MM.1S (cell line): ENCODE data around the gene INPP4B.

Source experiments
- DNase-seq: peaks from one replicate; pipeline ENCODE4 v3.0.0-alpha.2; 2015
- H2AFZ ChIP-seq: fragments of 300-600 bp; sonication (generic); 2 replicates; pipeline ENCODE4 v1.6.0; 2016; ENCODE audit warnings: antibody characterized with exemption, low read length
- H3F3A ChIP-seq: fragments of 300-600 bp; sonication (generic); 2 replicates; pipeline ENCODE4 v1.6.1; 2016; ENCODE audit warnings: mild to moderate bottlenecking, antibody characterized with exemption, low read length, moderate library complexity, mixed read lengths; ENCODE audit not compliant: insufficient read depth
- H3K27ac ChIP-seq: fragments of 300-600 bp; sonication (generic); 2 replicates; pipeline ENCODE4 v1.5.1; 2016; ENCODE audit warnings: mild to moderate bottlenecking, low read length
- H3K27me3 ChIP-seq: fragments of 300-600 bp; sonication (generic); replicated peaks from 2 replicates; pipeline ENCODE4 v1.6.0; 2016; ENCODE audit warnings: low read length; ENCODE audit not compliant: insufficient read depth
- H3K36me3 ChIP-seq: fragments of 300-600 bp; sonication (generic); replicated peaks from 2 replicates; pipeline ENCODE4 v1.6.1; 2016; ENCODE audit warnings: mild to moderate bottlenecking, low read length, mixed read lengths; ENCODE audit not compliant: insufficient read depth
- H3K4me1 ChIP-seq: fragments of 300-600 bp; sonication (generic); 2 replicates; pipeline ENCODE4 v1.6.1; 2016; ENCODE audit warnings: low read length, mixed read lengths
- H3K4me2 ChIP-seq: fragments of 300-600 bp; sonication (generic); 2 replicates; pipeline ENCODE4 v1.6.0; 2016; ENCODE audit warnings: low read depth, low read length
- H3K4me3 ChIP-seq: fragments of 300-600 bp; sonication (generic); 2 replicates; pipeline ENCODE4 v1.5.1; 2016; ENCODE audit warnings: low read length, mixed read lengths
- H3K79me2 ChIP-seq: fragments of 300-600 bp; sonication (generic); 2 replicates; pipeline ENCODE4 v1.6.1; 2016; ENCODE audit warnings: mixed run types, low read length, mixed read lengths
- H3K9ac ChIP-seq: fragments of 300-600 bp; sonication (generic); 2 replicates; pipeline ENCODE4 v1.6.1; 2016; ENCODE audit warnings: low read length, mixed read lengths
- H3K9me2 ChIP-seq: fragments of 300-600 bp; sonication (generic); replicated peaks from 2 replicates; pipeline ENCODE4 v1.6.1; 2016; ENCODE audit warnings: mild to moderate bottlenecking, low read length, mixed read lengths; ENCODE audit not compliant: insufficient read depth
- H3K9me3 ChIP-seq: fragments of 300-600 bp; sonication (generic); replicated peaks from 2 replicates; pipeline ENCODE4 v1.6.1; 2016; ENCODE audit warnings: mild to moderate bottlenecking, low read length, mixed read lengths; ENCODE audit not compliant: insufficient read depth
- H4K20me1 ChIP-seq: fragments of 300-600 bp; sonication (generic); 2 replicates; pipeline ENCODE4 v1.6.1; 2016; ENCODE audit warnings: mild to moderate bottlenecking, low read length, moderate library complexity, mixed read lengths; ENCODE audit not compliant: insufficient read depth
- EZH2 ChIP-seq: fragments of 300-600 bp; sonication (generic); optimal IDR thresholded peaks from 2 replicates; pipeline ENCODE3; 2017; ENCODE audit warnings: low read depth, mild to moderate bottlenecking, antibody characterized with exemption, low read length, mixed read lengths
- EZH2phosphoT487 ChIP-seq: fragments of 300-600 bp; sonication (generic); IDR thresholded peaks from 2 replicates; pipeline ENCODE4 v1.6.1; 2018; ENCODE audit warnings: antibody characterized with exemption, low read length
- TF ChIP-seq, protein P1 (sequence below): fragments of 300-600 bp; sonication (generic); IDR thresholded peaks from 2 replicates; pipeline ENCODE4 v1.5.1; 2016; ENCODE audit warnings: antibody characterized with exemption, low read length, mixed read lengths

The INPP4B gene

GRCh38 chr4:142607976-142608375 lies 238.1 kb downstream of the INPP4B start:
- Histone ChIP-seq H3K9me3 (no peaks in the 10 kb centered on the region), H3K9me2 (no peaks in the 10 kb centered on the region), H3K27ac (no peak overlapping the region), H3K4me2 (no peak overlapping the region), H3K27me3 (no peaks in the 10 kb centered on the region), H2AFZ (no peak overlapping the region), H3K4me3 (no peak overlapping the region), H4K20me1 (no peaks in the 10 kb centered on the region), H3K4me1 (no peaks in the 10 kb centered on the region), H3K36me3 (no peaks in the 10 kb centered on the region), H3K79me2 (no peaks in the 10 kb centered on the region), H3F3A (no peaks in the 10 kb centered on the region), H3K9ac (no peak overlapping the region)
- TF ChIP-seq, protein P1, sequence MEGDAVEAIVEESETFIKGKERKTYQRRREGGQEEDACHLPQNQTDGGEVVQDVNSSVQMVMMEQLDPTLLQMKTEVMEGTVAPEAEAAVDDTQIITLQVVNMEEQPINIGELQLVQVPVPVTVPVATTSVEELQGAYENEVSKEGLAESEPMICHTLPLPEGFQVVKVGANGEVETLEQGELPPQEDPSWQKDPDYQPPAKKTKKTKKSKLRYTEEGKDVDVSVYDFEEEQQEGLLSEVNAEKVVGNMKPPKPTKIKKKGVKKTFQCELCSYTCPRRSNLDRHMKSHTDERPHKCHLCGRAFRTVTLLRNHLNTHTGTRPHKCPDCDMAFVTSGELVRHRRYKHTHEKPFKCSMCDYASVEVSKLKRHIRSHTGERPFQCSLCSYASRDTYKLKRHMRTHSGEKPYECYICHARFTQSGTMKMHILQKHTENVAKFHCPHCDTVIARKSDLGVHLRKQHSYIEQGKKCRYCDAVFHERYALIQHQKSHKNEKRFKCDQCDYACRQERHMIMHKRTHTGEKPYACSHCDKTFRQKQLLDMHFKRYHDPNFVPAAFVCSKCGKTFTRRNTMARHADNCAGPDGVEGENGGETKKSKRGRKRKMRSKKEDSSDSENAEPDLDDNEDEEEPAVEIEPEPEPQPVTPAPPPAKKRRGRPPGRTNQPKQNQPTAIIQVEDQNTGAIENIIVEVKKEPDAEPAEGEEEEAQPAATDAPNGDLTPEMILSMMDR = no peak
- no peak for TF ChIP-seq EZH2phosphoT487
- TF ChIP-seq EZH2 = no peak
- no peak for DNase-seq

- Histone ChIP-seq H3K9ac (no peak overlapping the region), H3K36me3 (no peaks in the 10 kb centered on the region), H3K9me2 (no peaks in the 10 kb centered on the region), H3K27ac (no peak overlapping the region), H4K20me1 (no peaks in the 10 kb centered on the region), H3F3A (no peaks in the 10 kb centered on the region), H2AFZ (no peak overlapping the region), H3K27me3 (no peaks in the 10 kb centered on the region), H3K4me1 (no peaks in the 10 kb centered on the region), H3K79me2 (no peaks in the 10 kb centered on the region), H3K4me2 (no peak overlapping the region), H3K9me3 (no peaks in the 10 kb centered on the region), H3K4me3 (no peak overlapping the region)
- no peak for DNase-seq
- TF ChIP-seq EZH2 (no peak), EZH2phosphoT487 (no peak)
- TF ChIP-seq, protein P1 = no peak
These were observed 245.1 kb downstream of the INPP4B start for GRCh38 chr4:142600952-142601351.

GRCh38 chr4:142598132-142598531 lies 248.0 kb downstream of the INPP4B start:
- H3K27ac ChIP-seq = no peak overlapping the region
- TF ChIP-seq EZH2phosphoT487 = no peak
- TF ChIP-seq, protein P1 = no peak
- TF ChIP-seq EZH2 = no peak

More at GRCh38 chr4:142598132-142598531, 248.0 kb downstream of the INPP4B start:
- Histone ChIP-seq H3K9me3 (no peaks in the 10 kb centered on the region), H2AFZ (no peak overlapping the region), H3K9me2 (no peaks in the 10 kb centered on the region), H3K79me2 (no peaks in the 10 kb centered on the region), H3K4me1 (no peaks in the 10 kb centered on the region), H3K36me3 (no peaks in the 10 kb centered on the region), H4K20me1 (no peaks in the 10 kb centered on the region), H3K4me3 (no peak overlapping the region), H3F3A (no peaks in the 10 kb centered on the region), H3K9ac (no peak overlapping the region), H3K27me3 (no peaks in the 10 kb centered on the region), H3K4me2 (no peak overlapping the region)
- no peak for DNase-seq
